Stimulated activated CD8-positive, alpha-beta memory T cell treated with anti-CD3 and anti-CD28 coated beads, Interleukin-7, amount 100 ng/mL, for 24 hours (primary cell): ENCODE results near the gene CCL27.

Source experiments
- DNase-seq: peaks from one replicate; pipeline ENCODE4 v3.0.0-alpha.2; 2020; ENCODE audit warnings: low read depth

The CCL27 gene, protein sequence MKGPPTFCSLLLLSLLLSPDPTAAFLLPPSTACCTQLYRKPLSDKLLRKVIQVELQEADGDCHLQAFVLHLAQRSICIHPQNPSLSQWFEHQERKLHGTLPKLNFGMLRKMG

DNA sequence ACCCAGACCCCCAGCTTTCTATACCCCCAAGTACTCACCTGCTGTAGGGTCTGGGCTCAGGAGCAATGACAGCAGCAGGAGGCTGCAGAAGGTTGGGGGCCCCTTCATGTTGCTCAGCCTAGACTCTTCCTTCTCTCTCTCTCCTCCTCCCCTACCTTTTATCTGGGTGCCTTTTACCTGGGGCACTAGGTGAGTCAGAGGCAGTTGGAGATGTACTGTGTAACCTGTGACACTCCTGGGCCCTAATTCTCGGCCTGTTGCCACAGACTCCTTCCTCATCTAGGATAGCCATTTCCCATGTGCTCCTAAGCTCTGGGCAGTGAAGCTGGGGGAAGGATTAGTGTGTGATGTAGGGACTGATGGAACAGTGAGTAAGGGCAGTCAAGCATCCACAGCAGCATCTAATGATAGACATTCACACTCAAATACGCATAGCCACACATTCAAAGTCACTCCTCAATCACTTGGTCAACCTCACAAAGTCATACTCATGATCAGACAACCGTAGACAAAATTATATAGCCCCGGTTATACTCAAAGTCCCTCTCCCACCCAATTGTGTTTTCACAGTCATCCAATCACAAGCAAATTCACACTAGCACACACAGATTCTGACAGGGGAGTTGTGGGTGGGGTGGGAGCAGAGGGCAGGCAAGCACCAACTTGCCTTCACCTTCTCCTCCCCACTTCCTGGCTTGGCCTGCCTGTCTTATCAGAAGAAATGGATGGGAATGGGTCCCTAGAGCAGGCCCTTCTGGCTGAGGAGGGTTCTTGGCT lies at the start of gene CCL27:
CCL27 (minus strand) TSS at position 132 of the 777 bp plus-strand sequence; CDS start at position 108, 24 bp downstream.
- DNase-seq: no peak

DNA sequence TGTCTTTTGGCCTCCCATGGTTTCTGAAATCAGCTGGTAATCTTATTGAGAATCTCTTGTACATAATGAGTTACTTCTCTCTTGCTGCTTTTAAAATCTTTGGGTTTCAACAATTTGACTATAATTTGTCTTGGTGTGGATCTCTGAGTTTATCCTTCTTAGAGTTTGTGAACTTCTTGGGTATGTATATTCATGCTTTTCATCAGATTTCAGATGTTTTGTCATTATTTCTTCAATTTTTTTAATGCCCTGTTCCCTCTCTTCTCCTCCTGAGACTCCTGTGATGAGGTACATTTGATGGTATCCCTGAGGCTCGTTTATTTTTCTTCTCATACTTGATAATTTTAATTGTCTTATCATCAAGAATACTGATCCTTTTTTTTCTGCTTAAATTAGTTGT lies 49.7 kb upstream of the CCL27 start:
- DNase-seq: no peak

DNA sequence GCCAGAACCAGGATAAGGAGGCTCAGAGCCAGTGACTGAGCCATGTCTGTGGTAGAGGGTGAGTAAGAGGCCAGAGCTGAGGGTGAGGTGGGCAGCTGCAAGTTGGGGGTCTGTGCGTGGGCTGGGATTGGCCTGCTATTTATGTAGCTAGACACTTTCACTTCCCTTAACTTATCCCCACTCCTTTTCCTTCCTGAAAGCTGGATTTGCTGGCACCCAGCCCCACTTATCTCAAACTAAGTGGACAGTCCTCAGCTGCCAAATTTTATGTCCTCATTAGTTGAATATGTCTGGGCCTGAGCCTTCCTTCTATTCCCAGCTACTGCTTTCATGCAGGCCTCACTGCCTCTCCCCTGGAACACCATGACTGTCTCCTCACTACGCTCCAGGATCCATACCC lies 47.6 kb upstream of the CCL27 start, which contains the start of gene CCL21:
CCL21 (minus strand) TSS at position 114 of the 400 bp plus-strand sequence; CDS start at position 44, 70 bp downstream.
- DNase-seq: no peak

DNA sequence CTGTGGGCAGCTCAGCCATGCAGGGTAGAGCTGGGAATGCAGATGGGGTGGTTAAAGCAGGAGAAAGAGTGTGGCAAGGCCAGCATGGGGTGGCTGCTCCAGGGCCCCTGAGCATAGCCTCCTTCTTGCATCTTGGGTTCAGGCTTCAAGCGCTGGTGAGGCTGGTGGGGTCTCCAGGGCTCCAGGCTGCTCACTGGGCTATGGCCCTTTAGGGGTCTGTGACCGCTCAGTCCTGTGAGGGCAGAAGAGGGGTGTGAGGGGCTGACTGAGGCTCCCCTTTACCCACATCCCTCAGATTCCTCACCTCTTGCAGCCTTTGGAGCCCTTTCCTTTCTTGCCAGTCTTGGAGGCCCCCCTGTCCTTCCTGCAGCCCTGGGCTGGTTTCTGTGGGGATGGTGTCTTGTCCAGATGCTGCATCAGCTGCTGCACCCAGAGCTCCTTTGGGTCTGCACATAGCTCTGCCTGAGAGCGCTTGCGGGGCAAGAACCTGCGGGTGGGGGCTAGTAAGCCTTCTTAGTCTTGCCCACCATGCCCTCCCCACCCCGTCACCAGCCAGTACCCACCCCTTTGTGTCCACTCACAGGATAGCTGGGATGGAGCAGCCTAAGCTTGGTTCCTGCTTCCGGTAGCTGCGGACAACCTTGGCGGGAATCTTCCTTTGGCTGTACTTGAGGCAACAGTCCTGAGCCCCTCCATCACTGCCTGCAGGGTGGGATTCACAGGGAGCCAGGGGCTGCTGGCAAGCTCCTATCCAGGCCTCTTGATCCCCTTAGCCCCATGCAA lies 46.9 kb upstream of the CCL27 start:
- DNase-seq: no peak

DNA sequence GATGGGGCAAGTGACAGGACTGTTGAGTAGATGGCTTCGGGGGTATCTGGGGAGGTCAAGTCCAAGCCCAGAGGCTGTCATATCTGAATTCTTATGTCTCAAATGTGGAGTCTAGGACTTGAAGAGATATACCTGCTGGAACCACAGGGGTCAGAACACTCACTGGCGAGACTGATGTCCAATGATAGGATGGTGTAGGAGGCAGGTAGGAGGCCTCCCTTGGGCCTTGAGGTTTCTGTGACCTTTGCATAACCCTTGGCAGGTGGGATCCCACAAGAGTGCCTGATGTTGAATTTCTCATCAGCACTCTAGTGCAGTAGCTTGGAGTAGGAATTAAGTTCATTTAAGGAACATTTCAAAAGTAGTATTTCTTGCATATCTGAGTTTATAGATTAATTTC lies 44.7 kb upstream of the CCL27 start:
- DNase-seq: no peak

DNA sequence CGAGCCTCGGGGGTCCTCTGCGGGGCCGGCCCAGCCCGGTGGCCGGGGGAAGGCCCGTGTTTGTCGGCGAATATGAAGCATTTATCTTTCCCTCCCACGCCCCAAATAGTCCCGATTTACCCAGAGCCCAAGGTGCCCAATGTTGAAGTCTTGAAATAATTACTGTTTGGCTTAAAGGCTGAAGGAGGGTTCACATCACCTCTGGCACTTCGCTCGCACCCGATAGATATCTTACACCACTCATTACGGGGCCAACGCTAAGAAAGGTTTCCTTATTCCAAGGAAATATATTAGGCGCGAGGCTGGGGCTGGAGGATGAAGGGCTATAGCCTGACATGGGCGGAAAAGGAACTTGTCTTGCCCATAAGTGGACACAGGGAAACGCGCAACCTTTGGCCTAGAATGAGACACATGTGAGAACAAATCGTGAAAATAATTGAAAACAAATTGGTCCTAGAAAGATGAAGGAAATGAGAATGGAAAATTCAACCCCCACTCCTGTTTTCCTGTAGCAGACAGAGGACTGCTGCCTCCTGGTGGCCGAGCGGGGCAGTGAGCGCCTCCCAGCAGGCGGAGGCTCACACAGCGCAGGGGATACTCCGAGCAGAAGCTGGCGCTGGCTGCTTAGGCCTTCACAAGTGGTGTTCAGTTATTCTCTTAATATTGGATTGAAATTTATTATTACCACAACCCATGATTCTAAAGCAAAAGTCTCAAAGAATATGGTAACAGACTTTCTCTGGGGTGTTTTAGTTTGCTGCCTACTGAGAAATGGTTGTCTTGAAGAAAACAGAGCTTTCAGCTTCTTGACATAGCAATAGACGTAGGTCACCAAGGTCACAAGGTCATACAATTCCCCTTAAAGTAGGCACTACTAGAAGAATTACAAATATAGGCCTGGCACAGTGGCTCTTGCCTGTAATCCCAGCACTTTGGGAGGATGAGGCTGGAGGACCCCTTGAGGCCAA lies 39.6 kb upstream of the CCL27 start:
- DNase-seq: peak; percentile 76

DNA sequence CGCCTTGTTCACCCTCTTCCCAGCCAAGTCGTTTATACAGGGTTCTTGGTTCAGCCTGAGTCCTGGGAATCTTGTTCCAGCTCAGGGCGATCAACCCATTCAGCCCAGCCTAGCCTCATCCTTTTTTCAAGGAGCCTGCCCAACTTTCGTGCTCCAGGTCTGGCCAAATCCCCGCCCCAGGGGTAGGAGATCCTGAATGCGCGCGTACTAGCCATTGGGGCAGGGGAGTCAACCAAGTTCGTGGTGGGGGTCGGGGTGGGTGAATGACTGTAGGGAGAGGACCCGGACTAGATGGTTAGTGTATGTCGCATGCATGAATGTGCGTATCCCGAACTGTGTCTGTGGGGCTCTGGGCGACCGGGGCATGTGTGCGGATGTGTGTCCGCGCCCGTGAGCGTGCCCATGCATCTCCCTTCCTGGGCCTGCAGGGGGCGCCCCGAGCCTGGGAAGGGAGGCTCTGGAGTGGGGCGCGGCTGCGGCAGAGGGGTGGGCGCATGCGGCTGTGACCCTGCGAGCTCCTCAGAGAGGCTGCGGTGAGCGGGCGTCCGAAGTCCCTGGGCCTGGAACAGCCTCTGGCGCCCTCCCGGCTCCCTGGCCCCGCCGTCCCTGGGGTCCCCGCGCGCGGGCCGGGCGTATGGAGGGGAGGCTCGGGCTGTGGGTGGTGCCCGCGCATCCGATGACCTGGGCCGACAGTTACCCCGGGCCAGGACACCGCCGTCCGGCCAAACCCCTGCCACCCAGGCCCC lies 38.7 kb upstream of the CCL27 start:
- DNase-seq: peak; percentile 54

DNA sequence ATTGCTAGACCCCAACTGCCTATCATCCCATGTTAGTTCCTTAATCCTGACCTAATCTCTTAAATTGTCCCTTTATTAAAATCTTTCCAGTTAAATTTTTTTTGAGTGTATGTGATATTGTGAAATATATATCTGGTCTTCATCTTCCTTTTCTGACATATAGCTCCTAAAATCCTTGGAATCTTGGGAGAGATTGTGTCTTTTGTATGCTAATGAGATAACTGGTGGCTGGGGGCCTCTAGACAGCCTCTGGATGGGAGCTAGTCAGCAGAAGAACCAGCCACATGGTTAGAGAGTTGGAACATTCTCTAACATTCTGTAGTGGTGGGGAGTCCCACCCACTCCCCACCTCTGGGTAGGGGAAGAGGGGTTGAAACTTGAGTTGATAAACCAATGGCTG lies 32.4 kb upstream of the CCL27 start:
- no peak for DNase-seq

DNA sequence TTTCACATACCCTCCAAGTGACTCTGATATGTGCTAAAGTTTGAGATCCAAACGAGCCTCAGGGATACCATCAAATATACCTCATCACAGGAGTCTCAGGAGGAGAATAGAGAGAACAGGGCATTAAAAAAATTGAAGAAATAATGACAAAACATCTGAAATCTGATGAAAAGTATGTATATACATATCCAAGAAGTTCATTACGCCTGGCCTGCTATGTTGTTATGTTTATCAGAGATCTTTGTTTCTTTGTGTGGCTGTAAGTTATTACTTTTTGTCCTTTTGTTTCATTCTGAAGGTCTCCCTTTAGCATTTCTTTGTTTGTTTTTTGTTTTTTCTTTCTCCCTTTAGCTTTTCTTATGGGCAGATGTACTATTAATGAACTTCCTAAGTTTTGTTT lies 31.1 kb upstream of the CCL27 start:
- no peak for DNase-seq

DNA sequence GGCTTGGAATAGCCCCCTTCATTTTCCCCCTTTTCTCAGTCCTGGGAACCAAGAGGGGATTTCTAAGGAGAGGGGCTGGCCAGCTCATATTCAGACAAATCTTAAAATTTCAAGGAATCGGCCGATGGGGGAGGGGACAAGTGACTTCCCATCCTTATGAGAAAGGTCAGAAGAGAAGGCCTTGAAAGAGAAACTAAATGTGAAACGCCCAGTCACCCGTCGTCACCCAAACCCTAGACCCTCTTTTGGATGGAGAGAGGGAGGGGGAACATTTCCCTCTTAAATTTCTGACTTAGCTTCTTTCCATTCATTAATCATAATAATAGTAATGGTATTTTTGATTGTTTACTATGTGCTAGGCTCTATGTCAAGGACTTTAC lies 29.5 kb upstream of the CCL27 start:
- no peak for DNase-seq

DNA sequence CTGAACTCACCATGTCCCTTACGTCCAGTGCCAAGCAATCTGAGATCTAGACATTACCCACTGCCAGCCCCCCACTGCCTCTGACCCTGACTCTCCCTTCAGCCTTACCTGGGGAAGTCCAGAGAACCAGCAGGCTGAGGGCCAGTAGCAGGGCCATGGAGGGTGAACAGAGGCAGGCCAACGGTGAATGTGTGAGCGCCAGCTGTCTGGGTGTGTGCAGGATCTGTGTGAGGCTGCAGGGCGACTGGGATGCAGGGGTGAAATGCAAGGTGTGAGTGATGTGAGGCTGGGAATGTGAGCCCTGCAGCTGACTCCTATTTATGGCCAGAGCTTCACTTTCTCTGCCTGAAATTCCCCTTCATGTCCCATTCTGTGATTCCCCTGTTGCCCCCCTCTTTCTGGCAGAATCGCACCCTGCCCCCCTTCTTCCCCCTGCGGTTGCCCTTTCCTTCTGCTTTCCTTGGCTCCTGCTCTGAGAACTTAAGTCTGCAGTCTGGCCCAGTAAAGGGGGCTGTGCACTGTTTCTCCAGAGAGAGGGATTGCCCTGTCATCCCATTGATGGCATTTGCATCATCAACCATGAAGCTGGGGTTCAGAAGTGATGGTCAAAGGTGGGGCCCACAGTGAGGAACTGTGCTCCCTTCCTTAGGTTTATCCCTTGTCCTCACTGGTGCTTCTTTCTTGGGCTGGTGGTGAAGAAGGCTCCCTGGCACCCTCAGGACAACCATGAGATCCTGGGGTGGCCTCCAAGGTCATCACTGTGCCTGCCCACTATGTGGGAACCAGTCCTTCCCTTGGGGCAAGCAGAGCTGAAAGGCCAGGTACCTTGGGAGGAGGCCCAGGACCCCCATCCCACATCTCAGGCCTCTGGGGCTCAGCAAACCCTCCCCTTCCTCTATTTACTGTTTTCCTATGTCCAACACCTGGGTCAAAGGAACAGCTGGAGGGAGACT lies 28.8 kb upstream of the CCL27 start, which contains the start of gene CCL19:
CCL19 (minus strand) TSS at position 294 of the 953 bp plus-strand sequence; CDS start at position 157, 137 bp downstream.
- no peak for DNase-seq

DNA sequence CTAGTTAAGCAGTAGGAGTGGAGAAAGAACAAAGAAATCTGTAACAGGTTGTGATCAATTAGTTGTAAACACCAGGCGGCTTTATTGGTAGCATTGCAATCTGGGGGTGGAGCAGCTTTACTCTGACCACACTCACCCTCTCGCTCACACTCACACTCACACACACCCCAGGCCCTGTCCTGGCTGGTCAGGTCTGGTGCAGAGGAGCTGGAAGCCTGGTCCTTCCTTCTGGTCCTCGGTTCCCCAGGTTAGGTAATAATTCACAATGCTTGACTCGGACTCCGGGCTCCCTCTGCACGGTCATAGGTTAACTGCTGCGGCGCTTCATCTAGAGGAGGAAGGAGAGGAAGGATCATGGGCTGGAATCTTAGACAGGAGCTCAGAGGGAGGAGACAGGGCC lies 27.1 kb upstream of the CCL27 start:
- DNase-seq: no peak

DNA sequence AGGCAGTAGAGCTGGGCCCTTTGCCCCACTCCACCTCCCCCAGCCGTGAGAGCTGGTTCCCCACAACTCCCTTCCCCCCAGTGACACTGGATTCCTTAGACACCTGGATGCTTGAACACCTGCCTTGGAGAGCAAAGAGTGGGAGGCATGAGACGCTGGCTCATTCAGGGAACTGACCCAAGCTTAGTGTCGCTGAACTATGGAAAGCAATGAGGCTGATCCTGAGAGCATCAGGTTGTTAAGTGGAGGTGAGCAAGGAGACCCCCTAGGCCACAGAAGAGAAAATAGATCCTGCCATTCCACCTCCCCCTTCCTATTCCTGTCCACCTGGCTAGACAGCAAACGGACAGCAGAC lies 26.6 kb upstream of the CCL27 start:
- no peak for DNase-seq

DNA sequence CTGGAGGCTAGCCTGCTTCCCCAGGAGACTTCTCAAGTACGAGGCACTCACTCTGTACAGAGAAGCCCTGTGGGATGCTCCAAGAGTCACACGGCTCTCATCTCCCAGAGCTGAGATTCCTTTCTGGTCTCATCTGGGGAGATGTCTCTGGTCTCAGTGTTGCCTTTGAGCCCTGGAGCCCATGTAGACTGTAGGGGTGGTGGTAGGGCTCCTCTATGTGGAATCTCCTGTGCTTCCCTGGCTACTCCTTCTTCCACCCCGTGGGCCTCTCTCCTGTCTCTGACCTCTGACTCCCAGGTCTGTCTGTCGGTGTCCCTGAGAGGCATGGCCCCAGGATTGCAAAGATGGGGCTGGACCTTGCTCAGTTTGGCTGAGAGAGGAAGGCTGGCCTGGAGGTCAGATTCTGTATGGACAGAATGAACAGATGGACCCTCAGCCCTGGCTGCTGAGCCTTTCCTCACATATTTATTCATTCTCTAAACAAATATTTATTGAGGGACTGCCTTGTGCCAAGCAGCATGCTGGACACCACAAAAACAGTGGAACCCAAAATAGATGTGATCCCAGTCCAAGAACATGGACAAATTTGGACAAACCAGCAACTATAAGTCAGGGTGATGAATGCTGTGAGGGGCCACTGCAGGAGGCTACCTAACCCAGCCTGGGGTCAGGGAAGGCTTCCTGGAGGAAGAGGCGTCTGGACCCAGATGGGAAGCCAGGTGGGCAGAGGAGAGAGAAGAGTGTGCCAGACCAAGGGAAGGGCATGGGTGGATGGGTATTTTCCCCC lies 26.1 kb upstream of the CCL27 start:
- DNase-seq: no peak

DNA sequence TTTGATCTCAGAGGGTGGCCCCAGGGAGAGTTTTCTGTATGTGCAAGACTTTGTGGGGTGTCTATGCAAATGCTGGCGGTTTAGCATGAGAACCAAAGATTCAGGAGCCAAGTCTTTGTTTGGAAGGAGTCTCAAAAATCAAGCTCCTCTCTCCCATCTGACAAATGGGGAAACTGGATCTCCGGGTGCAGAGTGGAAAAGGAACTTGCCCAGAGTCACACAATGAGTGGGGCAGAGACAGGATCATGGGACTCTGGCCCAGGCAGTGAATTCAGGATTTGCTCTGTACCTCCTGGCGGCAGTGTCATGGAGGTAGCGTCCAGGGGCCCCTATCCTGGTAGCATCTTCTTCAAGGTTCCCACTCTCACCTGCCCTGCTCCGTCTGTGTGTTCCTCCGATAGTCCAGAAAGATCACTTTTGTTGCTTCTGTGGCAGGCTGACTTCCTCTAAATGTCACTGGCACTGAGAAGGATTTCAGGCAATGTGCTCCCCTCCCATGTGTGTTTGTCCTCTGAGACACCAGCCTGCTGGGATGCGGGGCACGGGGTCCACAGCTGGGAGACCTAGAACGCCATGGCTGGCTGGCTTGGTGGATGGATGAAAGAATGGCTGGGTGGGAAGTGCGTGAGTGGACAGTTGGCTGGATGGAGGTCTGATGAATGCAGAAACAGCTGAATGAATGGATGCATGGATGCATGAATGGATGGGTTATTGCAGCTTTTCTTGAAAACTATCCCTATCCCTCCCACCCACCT lies 25.0 kb upstream of the CCL27 start:
- DNase-seq: no peak

DNA sequence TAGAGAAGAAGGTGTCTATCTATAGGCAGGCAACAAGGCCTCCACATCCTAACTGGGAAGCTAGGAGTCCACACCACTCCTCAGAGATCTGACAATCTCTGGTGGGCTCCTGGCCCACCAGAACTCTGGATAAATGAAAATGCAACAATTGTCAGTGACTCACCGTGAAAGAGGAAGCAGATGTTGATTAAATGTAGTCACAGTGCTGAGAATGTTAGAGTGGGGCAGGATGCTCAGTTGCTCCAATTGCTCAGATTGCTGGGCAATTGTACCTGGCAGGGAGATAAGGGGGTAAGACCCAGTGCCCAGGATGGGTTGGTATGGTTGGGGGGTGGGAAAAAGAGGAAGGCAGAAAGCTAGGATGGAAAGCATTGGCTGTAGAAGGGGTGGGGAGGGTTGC lies 24.3 kb upstream of the CCL27 start:
- no peak for DNase-seq

DNA sequence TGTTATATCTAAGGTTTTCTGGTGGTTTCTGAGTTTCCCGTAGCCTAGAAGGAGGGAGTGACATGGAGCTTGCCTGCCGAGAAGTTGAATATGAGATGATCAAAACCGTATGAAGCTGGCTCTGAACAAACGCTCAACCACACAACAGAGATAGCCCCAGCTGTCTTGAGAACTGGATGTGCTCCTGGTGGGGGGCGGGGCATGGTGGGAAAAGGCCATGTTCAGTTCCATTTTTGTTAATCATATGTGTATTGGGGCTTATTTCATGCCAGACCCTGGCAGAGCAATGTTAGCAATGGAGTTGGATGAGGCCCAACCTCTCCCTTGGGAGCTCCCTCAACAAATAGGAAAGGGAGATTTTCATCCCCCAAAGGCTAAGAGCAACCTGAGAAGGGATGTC lies 23.8 kb upstream of the CCL27 start:
- DNase-seq: no peak

DNA sequence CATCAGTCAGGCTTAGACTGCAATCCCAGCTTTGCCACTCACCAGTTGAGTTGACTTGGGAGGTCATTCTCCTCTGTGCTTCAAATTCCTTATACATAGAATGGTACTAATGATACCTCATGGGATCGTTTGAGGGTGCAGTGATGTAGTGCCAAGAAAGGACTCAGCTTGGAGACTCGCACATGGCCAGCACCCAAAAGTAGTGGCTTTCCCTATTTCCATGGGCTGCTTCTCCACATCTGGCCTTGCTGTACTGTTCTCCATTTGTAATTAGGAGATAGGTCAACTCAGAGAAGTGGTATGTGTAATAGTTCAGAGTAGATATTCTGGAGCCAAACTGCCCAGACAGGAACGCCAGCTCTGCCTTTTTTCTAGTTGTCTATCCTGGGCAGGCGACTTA lies 23.1 kb upstream of the CCL27 start:
- DNase-seq: no peak
